ENCODE results near the gene EEF1A2. TPM values are rescaled to one million over a fixed set of nuclear protein-coding genes. Genes with fewer than 3 reads are reported as not detected.

Gene EEF1A2
- total RNA-seq, 1 donor from 2014 or later = 1.6 TPM

- intact Hi-C loops (cut with micrococcal nuclease) = no loop called here
These were observed 26.7 kb downstream of the EEF1A2 start, which contains the start of gene KCNQ2 for GRCh38 chr20:63471981-63472831. Gene KCNQ2 (minus strand): TSS chr20:63472655. CDS start chr20:63472463, 192 bp downstream.

DNA sequence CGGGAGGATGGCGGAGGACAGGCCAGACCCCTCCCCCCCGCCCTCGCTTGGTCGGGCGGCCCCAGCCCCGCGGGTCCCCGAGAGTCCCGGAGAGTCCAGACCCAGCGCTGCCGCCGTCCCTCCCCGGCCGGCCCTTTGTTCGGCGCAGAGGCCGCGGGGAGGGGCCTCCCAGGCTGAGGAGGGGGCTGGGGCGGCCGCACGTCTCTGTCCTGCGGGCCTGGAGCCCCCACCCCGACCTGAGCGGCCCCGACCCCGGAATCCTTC lies 27.2 kb downstream of the EEF1A2 start:
- intact Hi-C loops (cut with micrococcal nuclease) = no loop called here

DNA sequence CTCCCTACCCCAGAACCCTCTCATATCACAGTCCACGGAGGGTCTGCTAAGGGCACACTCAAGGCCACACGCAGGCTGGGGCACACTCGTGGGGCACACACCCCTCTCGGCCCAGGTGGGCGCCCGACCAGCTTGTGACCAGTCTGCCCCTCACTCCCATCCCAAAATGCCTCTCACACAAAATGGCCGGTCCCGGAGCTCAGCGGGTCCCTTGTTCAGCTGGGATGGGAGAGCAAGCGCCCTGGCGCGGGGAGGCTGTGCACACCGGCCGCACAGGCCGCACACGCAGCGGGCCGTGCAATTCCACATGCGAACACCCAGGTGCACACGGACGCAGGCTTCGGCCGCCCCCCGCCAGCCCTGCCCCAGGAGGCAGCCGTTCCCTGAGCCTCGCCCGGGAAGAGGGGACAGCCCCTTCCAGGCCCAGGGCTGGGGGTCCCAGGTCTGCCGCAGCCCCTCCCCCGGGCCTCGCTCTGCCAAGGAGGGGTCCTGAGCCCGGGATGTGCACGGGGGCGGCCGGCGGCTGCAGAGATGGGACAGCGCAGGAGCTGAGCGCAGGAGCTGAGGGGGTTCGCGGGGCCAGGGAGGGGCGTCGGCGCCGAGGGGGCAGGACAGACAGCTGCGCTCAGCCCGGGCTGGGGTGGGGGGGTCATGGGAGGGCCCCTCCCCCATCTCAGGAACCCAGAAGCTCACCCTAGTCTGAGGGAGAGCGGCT lies 27.7 kb downstream of the EEF1A2 start:
- intact Hi-C loops (cut with micrococcal nuclease) = no loop called here

GRCh38 chr20:63470410-63470809 lies 28.5 kb downstream of the EEF1A2 start:
- intact Hi-C loops (cut with micrococcal nuclease) = no loop called here

GRCh38 chr20:63469713-63470101 lies 29.2 kb downstream of the EEF1A2 start:
- intact Hi-C loops (cut with micrococcal nuclease) = no loop called here

DNA sequence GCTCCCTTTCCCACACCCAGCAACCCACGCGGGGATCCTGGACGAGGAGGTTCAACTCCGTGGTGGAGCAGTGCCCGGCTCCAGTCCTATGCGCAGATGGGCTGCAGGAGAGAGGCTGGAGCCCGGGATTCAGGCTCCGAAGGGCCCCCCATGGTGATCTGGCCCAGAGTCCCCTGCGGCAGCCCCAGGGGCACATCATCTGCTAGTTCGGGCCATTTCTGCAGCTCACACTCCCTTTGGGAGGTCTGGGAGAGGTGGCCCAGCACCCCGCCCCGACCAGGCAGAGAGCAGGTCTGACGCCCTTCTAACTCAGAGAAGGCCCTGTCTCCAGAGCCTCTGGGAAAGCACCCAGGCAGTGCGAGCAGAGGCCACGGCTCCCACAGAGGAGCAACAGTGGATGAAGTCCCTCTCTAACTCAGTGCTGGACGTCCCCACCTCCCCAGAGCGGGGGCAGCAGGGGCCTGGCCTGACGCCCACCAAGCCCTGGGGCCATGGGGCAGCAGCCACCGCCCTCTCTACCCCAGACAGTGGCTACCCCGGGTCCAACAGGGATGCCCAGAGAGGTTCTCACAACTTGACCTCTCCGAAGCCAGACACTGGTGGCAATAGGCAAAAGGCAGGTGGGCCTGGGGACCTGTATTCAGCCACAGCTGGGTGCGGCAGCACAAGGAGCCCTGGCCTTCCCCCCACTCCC lies 29.7 kb downstream of the EEF1A2 start:
- intact Hi-C loops (cut with micrococcal nuclease) = no loop called here

DNA sequence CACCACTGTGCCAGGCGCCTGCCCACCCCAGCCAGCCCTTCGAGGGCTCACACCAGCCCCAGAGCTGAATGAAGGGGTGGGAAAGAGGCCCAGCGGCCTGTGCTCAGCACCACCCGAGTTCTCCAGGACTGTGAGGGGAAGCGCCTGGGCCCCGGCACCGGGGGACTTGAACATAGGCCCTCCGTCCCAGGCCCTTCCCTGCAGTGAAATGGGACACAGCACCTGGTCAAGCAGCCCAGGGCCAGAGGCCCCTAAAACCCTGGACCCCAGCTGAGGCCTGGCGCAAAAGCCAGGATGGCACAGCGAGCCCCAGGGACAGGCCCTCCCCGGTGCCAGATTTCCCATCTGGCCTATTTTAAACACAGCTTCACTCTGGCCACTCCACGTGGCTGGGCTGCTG lies 30.5 kb downstream of the EEF1A2 start:
- intact Hi-C loops (cut with micrococcal nuclease) = no loop called here

DNA sequence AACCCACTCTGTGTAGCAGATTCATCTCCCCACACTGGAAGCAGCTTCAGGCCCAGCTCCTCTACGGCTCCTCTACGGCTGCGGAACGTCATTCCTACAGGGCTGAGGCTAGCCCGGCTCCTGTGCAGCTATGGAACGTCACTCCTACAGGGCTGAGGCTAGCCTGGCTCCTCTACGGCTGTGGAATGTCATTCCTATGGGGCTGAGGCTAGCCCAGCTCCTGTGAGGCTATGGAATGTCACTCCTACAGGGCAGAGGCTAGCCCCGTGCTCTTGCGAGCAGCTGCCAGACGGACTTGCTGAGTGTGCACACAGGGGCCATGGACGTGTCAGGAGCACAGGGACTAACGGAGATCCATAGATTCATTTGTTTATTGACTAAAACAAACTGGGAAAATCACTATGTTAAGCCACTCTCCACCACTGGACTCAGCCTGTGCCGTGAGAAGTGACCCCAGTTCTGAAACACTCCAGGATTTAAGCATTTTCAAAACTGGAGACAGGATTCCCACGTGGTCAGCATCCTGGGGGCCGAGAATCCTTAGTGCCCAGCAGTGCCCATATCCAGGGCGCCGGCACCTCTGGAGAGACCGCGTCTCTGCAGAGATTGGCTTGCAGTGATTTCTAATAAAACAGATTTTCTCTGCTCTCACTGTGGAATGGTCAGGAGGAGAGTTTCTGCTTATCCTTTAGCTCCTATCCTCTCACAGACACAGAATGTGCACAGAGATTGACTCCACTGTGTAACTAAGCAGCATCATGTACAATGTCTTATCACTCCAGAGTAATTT lies 31.4 kb downstream of the EEF1A2 start:
- intact Hi-C loops (cut with micrococcal nuclease) = no loop called here

GRCh38 chr20:63466861-63467260 lies 32.0 kb downstream of the EEF1A2 start:
- intact Hi-C loops (cut with micrococcal nuclease) = no loop called here

GRCh38 chr20:63466250-63466825 lies 32.5 kb downstream of the EEF1A2 start:
- intact Hi-C loops (cut with micrococcal nuclease) = no loop called here

DNA sequence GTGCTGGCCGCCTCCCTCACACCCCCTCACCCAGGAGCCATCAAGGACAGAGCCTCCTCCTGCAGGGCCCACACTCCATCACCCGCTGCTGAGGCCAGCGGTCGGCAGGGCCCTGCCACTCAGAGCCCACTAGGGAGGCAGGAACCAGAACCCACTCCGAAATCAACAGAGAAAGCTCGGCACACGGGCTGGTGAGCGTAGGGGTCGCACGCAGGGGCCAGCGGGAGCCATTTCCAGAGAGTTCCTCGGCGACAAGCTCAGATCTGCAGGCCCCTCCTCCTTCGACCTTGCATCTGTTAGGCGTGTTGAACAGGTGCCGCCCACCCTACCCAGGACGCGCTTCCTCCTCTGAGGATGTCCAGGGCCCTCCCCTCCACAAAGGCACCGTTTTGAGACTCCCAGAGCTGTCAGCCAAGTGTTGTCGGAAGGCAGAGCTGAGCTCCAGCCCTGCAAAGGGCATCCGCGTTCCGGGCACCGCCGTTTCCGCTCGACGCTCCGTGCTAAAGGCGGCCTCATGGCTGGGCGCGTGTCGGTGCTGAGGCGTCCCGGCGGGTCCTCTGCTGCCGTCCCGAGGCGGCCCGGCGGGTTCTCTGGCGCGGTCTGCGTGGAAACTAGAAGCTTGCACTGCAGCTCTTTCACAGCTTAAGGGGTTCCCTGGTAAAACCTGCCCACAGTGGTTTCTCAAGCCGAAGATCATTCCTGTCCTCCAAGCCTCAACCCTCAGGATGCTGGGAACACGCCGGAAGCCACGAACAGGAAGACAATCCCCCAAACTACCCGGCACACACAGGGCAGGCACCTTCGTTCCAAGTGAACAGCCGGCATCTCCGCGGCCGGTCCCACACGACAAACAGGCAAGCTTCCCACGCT lies 33.3 kb downstream of the EEF1A2 start:
- intact Hi-C loops (cut with micrococcal nuclease) = no loop called here

GRCh38 chr20:63464289-63464635 lies 34.6 kb downstream of the EEF1A2 start:
- intact Hi-C loops (cut with micrococcal nuclease) = no loop called here

DNA sequence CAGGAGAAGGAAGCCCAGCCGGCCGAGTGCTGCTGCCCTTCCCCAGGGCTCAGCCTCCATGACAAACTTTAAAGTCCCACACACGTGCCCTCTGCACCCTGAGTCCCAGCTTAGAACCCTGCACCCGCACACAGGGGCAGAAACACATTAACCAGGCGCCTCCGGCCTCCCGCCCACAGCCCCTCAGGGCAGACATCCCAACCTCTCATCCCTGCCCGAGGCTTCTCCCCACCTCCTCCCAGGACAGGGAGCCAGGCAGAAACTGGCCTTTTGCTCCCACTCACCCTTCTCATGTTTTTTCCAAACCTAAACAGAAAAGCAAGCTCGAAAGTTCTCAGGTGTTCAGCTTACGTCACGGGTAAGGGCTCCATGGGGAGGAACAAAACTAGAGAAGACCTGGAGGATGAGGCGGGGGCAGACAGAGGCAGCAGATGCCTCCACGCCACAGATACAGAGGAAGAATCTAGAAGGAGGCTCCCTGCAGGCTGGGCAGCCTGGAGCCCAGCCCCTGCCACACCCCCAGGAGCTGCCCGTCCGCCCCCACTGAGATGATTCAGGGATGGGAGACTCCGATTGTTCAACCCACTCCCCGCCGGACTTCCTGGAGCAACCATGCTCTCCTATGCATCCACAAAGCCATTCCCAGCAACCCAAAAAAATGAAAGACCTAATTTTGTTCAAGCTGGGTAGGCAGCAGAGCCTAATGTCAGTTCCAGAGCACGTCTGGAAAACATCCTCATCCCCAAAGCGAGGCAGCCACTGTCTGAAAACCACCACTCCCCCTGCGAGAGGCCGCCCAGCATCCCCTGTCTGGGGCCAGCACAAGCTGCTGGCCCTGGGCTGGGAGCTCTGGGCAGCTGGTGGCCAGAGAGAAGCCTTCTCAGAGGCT lies 35.2 kb downstream of the EEF1A2 start:
- intact Hi-C loops (cut with micrococcal nuclease) = no loop called here

DNA sequence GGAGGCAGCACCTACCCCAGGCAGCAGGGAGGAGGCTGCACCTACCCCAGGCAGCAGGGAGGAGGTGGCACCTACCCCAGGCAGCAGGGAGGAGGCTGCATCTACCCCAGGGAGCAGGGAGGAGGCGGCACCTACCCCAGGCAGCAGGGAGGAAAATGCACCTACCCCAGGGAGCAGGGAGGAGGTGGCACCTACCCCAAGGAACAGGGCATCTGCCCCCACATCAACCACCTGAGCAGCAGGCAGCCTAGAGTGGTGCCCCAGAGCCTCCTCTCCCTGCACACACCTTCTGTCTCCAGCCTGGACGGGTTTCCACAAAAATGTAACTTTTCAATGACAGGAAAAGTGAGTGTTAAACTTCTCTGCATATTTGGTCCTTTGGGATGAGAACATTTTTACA lies 36.6 kb downstream of the EEF1A2 start:
- intact Hi-C loops (cut with micrococcal nuclease) = no loop called here

GRCh38 chr20:63461104-63461763 lies 37.6 kb downstream of the EEF1A2 start:
- intact Hi-C loops (cut with micrococcal nuclease) = no loop called here

DNA sequence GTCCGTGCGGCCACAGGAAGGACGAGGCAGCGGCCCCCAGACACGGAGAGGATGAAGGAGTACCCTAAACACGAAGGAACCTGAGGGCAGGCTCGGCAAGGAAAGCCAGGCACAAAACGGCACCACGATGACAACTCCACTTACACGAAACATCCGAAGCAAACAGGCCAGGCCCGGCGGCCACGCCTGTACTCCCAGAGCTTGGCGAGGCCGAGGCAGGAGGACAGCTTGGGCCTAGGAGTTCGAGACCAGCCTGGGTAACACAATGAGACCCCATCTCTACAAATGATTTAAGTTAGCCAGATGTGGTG lies 39.9 kb downstream of the EEF1A2 start:
- intact Hi-C loops (cut with micrococcal nuclease) = no loop called here

GRCh38 chr20:63458170-63459069 lies 40.5 kb downstream of the EEF1A2 start:
- intact Hi-C loops (cut with micrococcal nuclease) = no loop called here

GRCh38 chr20:63457737-63458136 lies 41.1 kb downstream of the EEF1A2 start:
- intact Hi-C loops (cut with micrococcal nuclease) = no loop called here
